Sigmoid colon (tissue), 7 donors: ENCODE measurements around the gene TJP1. TPM values are rescaled to one million over a fixed set of nuclear protein-coding genes. Genes with fewer than 3 reads are reported as not detected.

ENCODE experiments used
- DNase-seq: peaks from one replicate; pipeline ENCODE4 v3.0.0-alpha.2; 2019
- H3K27ac ChIP-seq, 4 donors: fragments of 200-600 bp; sonication (generic); one replicate each; pipeline ENCODE4 v1.5.1; 2016 to 2019; ENCODE audit warnings: mild to moderate bottlenecking in 1 of 4
- H3K27me3 ChIP-seq, 3 donors: fragments of 200-600 bp; sonication (generic); one replicate each; pipeline ENCODE4 v1.5.1; 2019; ENCODE audit warnings: mild to moderate bottlenecking in 1 of 3
- H3K36me3 ChIP-seq, 4 donors: fragments of 200-600 bp; sonication (generic); one replicate each; pipeline ENCODE4 v1.5.1; 2016 to 2019
- H3K4me1 ChIP-seq, 4 donors: fragments of 200-600 bp; sonication (generic); one replicate each; pipeline ENCODE4 v1.5.1; 2017 to 2019
- H3K4me3 ChIP-seq, 4 donors: fragments of 200-600 bp; sonication (generic); one replicate each; pipeline ENCODE4 v1.5.1; 2017 to 2019; ENCODE audit warnings: mild to moderate bottlenecking in 2 of 4, moderate library complexity in 1 of 4
- H3K9me3 ChIP-seq, 4 donors: fragments of 200-600 bp in 3 of 4; sonication (generic) in 3 of 4; one replicate each; pipeline versions ENCODE4 v1.5.1 to v1.6.1; 2013 to 2019
- CTCF ChIP-seq, 4 experiments: fragments of 450-650 bp in 3 of 4; fragments of 200-600 bp in 1 of 4; IDR thresholded peaks; one replicate each; pipeline ENCODE4 v1.5.1; 2016 to 2019; ENCODE audit warnings: antibody characterized with exemption in 4 of 4, mild to moderate bottlenecking in 3 of 4, moderate library complexity in 2 of 4
- EP300 ChIP-seq, 4 donors: sonication (generic); formaldehyde crosslinking; IDR thresholded peaks; one replicate each; pipeline ENCODE4 v1.6.1; 2017; ENCODE audit warnings: antibody characterized with exemption in 4 of 4
- POLR2A ChIP-seq, 2 donors: fragments of 450-650 bp; IDR thresholded peaks; one replicate each; pipeline ENCODE4 v1.6.1; 2016; ENCODE audit warnings: antibody characterized with exemption in 2 of 2, mild to moderate bottlenecking in 2 of 2, moderate library complexity in 2 of 2
- POLR2AphosphoS5 ChIP-seq, 4 donors: sonication (generic); formaldehyde crosslinking; IDR thresholded peaks; one replicate each; pipeline ENCODE4 v1.6.1; 2017; ENCODE audit warnings: antibody characterized with exemption in 4 of 4
- WGBS, 2 donors: extraction: QIAGEN DNeasy Blood & Tissue Kit; methylation state at CpG; one replicate each; pipeline ENCODE4 v1.1.7; 2013; 5-methylcytosine and 5-hydroxymethylcytosine counted together
- intact Hi-C: fragments of 100-400 bp; cut with DNase I; formaldehyde crosslinking; loops from one replicate; pipeline ENCODE4 v1.15.1; 2023
- polyA plus RNA-seq, 3 donors: library from polyadenylated mRNA; stranded (reverse); fragments of 200-250 nt; gene quantifications; one replicate each; pipeline ENCODE4 v1.2.3, GENCODE V29; 2013
- total RNA-seq, 4 donors: library from RNA; depleted of rRNA; stranded (reverse); fragments of >200 nt; gene quantifications; one replicate each; pipeline ENCODE4 v1.1.0, GENCODE V29; 2016
- donor health status: healthy with polysubstance abuse.
- donor health status: Bipolar disorder and iron deficiency.
- donor health status: healthy.

TJP1 gene
- total and polyA plus RNA-seq, 7 donors: 21.3 to 134 (median 92.0) TPM

GRCh38 chr15:29792426-29793159 is 29.7 kb downstream of the TJP1 start:
- Histone ChIP-seq H3K4me3 (no peak overlapping the region), H3K27me3 (no peaks in the 10 kb centered on the region), H3K9me3 (no peaks in the 10 kb centered on the region), H3K36me3 (no peaks in the 10 kb centered on the region), H3K27ac (no peak overlapping the region), H3K4me1 (peaks cover 0 to 50% (median 10%) of the 10 kb centered on the region in 4 donors)
- DNase-seq: no peak
- intact Hi-C loops: no loop called here
- WGBS, 2 donors: 88 to 92% methylated on average over 2 of the region's 2 CpGs
- no peak for TF ChIP-seq CTCF (IDR thresholded peaks at IDR 0.05)
- TF ChIP-seq EP300 (IDR thresholded peaks at IDR 0.05): no peak
- TF ChIP-seq POLR2AphosphoS5 (IDR thresholded peaks at IDR 0.05): no peak
- no peak for TF ChIP-seq POLR2A (IDR thresholded peaks at IDR 0.05)

- intact Hi-C loops: no loop called here
- Histone ChIP-seq H3K27me3 (no peaks in the 10 kb centered on the region), H3K9me3 (no peaks in the 10 kb centered on the region), H3K36me3 (no peaks in the 10 kb centered on the region), H3K27ac (peak overlapping the region in 3 of 4 donors; percentile 8 to 51 (median 37)), H3K4me3 (no peak overlapping the region), H3K4me1 (peaks cover 0 to 65% (median 18%) of the 10 kb centered on the region in 4 donors)
- 92 to 94% methylated on average over 6 of the region's 6 CpGs for WGBS, 2 donors
- no peak for TF ChIP-seq EP300 (IDR thresholded peaks at IDR 0.05)
- peak in 2 of 4 donors; percentile 72 to 73 for TF ChIP-seq POLR2AphosphoS5 (IDR thresholded peaks at IDR 0.05)
- DNase-seq: no peak
These were observed 31.7 kb downstream of the TJP1 start for GRCh38 chr15:29790607-29791006.

- H3K4me3 ChIP-seq: no peak overlapping the region
- peaks cover 0 to 65% (median 25%) of the 10 kb centered on the region in 4 donors for H3K4me1 ChIP-seq
- H3K27me3 ChIP-seq: no peaks in the 10 kb centered on the region
- peak overlapping the region in 3 of 4 donors; percentile 25 to 51 (median 37) for H3K27ac ChIP-seq
- 75 to 79% methylated on average over 4 of the region's 4 CpGs for WGBS, 2 donors
- intact Hi-C loops: no loop called here
- H3K9me3 ChIP-seq: no peaks in the 10 kb centered on the region
- DNase-seq: no peak
- TF ChIP-seq POLR2AphosphoS5 (IDR thresholded peaks at IDR 0.05): no peak
- no peak for TF ChIP-seq EP300 (IDR thresholded peaks at IDR 0.05)
- TF ChIP-seq CTCF (IDR thresholded peaks at IDR 0.05): no peak
- no peak for TF ChIP-seq POLR2A (IDR thresholded peaks at IDR 0.05)
- no peaks in the 10 kb centered on the region for H3K36me3 ChIP-seq
These were observed 32.4 kb downstream of the TJP1 start for GRCh38 chr15:29789871-29790270.

GRCh38 chr15:29788433-29789034 is 33.7 kb downstream of the TJP1 start:
- Histone ChIP-seq H3K27ac (no peak overlapping the region), H3K36me3 (no peaks in the 10 kb centered on the region), H3K27me3 (no peaks in the 10 kb centered on the region), H3K4me3 (no peak overlapping the region), H3K4me1 (peaks cover 0 to 66% (median 31%) of the 10 kb centered on the region in 4 donors), H3K9me3 (no peaks in the 10 kb centered on the region)
- intact Hi-C loops: no loop called here
- 91 to 95% methylated on average over 4 of the region's 4 CpGs for WGBS, 2 donors
- DNase-seq: no peak
- TF ChIP-seq CTCF (IDR thresholded peaks at IDR 0.05): no peak
- TF ChIP-seq POLR2AphosphoS5 (IDR thresholded peaks at IDR 0.05): no peak
- no peak for TF ChIP-seq POLR2A (IDR thresholded peaks at IDR 0.05)
- TF ChIP-seq EP300 (IDR thresholded peaks at IDR 0.05): no peak

- H3K4me3 ChIP-seq: no peak overlapping the region
- intact Hi-C loops: no loop called here
- H3K36me3 ChIP-seq: no peaks in the 10 kb centered on the region
- H3K27ac ChIP-seq: no peak overlapping the region
- no peaks in the 10 kb centered on the region for H3K27me3 ChIP-seq
- no peak for DNase-seq
- TF ChIP-seq POLR2A (IDR thresholded peaks at IDR 0.05) (no peak), EP300 (IDR thresholded peaks at IDR 0.05) (no peak), CTCF (IDR thresholded peaks at IDR 0.05) (no peak), POLR2AphosphoS5 (IDR thresholded peaks at IDR 0.05) (no peak)
- no peaks in the 10 kb centered on the region for H3K9me3 ChIP-seq
- H3K4me1 ChIP-seq: peaks cover 0 to 73% (median 31%) of the 10 kb centered on the region in 4 donors
These were observed 34.5 kb downstream of the TJP1 start for GRCh38 chr15:29787767-29788166.
